Left ventricle myocardium superior (tissue), 1 donor: ENCODE results near the gene CBLC. TPM values are rescaled to one million over a fixed set of nuclear protein-coding genes. Genes with fewer than 3 reads are reported as not detected.
A peak's percentile ranks its signal among the peaks of the same experiment; 100 is the strongest.

Experiments
- ATAC-seq: fragments of 200-7000 bp; cut with Tn5 transposase; one replicate; pipeline ENCODE4 v1.9.1; 2020; ENCODE audit warnings: mild to moderate bottlenecking, moderate library complexity
- DNase-seq: peaks from one replicate; pipeline ENCODE4 v3.0.0-alpha.2; 2020
- intact Hi-C: fragments of 100-400 bp; cut with micrococcal nuclease; formaldehyde crosslinking; loops from one replicate; pipeline ENCODE4 v1.11.0; 2022
- total RNA-seq: library from RNA; stranded (reverse); fragmentation: NEBNext Ultra II Directional; extraction: Animal tissue kit (Norgen Biotek cat#: 25700); gene quantifications from one replicate; pipeline ENCODE4 v1.2.1, GENCODE V29; 2021
- donor health status: DM: no; HTN: yes; CAD: no; lungs with severe emphysema.

CBLC gene
- total RNA-seq, 1 donor from 2014 or later = not detected

GRCh38 chr19:44789943-44790483 is 12.3 kb downstream of the CBLC start:
- intact Hi-C loops = no loop called here
- ATAC-seq (no peak), DNase-seq (no peak)

- intact Hi-C loops = no loop called here
- DNase-seq (no peak), ATAC-seq (no peak)
Measured at GRCh38 chr19:44792281-44792680, 14.6 kb downstream of the CBLC start.

GRCh38 chr19:44794610-44795009 is 16.9 kb downstream of the CBLC start:
- DNase-seq (no peak), ATAC-seq (no peak)
- intact Hi-C loops = loop anchor here (5.0 kb wide), 1 partner anchor 48 kb away; no protein-coding TSS in a partner anchor

DNA sequence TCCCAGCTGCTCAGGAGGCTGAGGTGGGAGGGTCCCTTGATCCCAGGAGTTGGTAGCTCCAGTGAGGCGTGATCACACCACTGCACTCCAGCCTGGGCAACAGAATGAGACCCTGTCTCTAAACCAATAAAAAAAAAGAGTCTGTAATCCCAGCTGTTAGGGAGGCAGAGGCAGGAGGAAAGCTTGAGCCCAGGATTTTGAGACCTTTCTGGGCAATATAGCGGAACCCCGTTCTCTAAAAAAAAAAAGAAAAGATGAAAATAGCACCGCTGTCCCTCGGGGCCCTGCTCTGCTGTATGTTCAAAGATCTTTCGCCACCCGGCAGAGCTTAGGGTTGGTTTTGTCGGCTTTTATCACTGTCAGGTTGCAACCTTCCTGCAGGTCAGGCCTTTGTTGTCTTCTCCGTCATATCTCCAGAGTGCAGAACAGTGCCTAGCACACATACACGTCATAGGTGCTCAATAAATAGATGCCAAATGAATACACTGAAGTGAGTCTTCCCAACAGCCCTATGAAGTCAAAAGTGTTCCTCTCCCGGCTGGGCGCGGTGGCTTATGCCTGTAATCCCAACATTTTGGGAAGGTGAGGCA is 17.8 kb downstream of the CBLC start:
- intact Hi-C loops = loop anchor here (5.0 kb wide), 1 partner anchor 47 kb away; no protein-coding TSS in a partner anchor
- DNase-seq = no peak
- no peak for ATAC-seq

DNA sequence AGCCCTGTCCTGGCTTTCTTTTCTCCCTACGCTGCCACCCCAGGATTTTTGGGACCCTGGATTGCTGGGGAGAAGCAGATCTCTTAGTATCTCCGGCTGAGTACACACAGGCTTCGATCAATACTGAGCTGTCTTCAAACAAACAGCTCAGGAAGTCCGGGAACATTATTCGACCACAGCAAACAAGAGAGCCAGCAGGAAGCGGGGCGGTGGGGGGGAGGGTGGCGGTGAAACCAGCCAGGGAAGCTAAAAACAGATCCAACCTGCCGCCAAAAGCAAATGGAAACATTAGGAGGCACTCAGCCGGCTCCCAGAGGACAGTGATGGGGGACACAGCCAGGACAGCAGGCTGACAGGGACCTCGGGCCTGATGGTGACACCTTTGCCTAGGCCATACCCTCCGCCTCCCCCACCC is 19.0 kb downstream of the CBLC start:
- DNase-seq = peak; percentile 66
- ATAC-seq = peak; percentile 91
- intact Hi-C loops = loop anchor here (5.0 kb wide), 1 partner anchor 46 kb away; no protein-coding TSS in a partner anchor

DNA sequence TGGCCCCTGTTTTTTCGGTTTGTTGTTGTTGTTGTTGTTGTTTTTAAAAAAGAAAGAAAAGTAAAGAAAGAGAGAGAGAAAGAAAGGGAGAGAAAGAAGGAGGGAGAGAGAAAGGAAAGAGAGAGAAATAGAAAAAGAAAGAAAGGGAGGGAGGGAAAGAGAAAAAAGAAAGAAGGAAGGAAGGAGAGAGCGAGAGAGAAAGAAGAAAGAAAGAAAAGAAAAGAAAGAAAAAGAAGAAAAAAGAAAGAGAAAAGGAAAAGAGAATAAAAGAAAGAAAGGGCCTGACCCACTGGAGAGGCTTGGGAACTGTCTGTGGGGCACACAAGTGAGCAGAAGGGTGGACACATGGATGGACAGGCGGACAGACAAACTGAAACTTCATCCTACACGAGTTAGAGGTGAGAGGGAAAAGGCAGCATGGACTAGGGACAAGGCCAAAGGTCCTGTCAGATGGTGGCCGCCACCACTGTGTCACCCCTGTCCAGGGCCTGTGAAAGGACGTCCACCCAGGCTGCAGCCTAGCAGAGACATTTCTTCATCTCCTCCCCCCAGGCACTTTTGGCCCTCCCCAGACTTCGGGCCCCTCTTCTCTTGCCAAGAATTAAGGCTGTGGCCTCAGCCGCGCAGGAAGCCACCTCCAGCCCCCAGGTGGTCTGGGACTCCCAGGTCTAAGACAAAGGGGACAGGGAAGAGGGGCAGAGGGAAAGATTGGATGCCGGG is 22.1 kb downstream of the CBLC start:
- no peak for ATAC-seq

DNA sequence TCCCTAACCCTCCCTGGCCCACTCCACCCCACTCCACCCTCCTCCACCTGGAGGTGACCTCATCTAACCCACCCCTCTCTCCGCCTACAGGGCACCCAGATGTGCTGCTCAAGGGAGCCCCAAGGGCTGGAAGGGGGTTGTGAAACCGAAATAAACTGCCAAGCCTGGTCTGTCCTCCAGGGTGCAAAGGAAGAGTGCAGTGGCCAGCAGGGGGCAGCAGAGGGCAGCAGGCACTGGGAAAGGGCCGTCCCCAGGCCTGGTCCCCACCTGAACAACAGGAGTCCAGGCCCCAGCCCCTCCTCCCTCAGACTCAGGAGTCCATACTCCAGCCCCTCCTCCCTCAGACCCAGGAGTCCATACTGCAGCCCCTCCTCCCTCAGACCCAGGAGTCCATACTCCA is 22.8 kb downstream of the CBLC start:
- DNase-seq (peak; percentile 93), ATAC-seq (peak; percentile 86)
- intact Hi-C loops = no loop called here

More for the DNA sequence above, 22.1 kb downstream of the CBLC start:
- no peak for DNase-seq
- intact Hi-C loops = loop anchor here (5.0 kb wide), 1 partner anchor 43 kb away; no protein-coding TSS in a partner anchor

GRCh38 chr19:44803442-44804428 is 26.0 kb downstream of the CBLC start:
- ATAC-seq (no peak), DNase-seq (no peak)
- intact Hi-C loops = no loop called here

- DNase-seq = no peak
- ATAC-seq = no peak
- intact Hi-C loops = no loop called here
Measured at GRCh38 chr19:44806291-44806690, 28.6 kb downstream of the CBLC start.

GRCh38 chr19:44807162-44807561 is 29.5 kb downstream of the CBLC start:
- no peak for DNase-seq
- ATAC-seq = no peak
- intact Hi-C loops = no loop called here

DNA sequence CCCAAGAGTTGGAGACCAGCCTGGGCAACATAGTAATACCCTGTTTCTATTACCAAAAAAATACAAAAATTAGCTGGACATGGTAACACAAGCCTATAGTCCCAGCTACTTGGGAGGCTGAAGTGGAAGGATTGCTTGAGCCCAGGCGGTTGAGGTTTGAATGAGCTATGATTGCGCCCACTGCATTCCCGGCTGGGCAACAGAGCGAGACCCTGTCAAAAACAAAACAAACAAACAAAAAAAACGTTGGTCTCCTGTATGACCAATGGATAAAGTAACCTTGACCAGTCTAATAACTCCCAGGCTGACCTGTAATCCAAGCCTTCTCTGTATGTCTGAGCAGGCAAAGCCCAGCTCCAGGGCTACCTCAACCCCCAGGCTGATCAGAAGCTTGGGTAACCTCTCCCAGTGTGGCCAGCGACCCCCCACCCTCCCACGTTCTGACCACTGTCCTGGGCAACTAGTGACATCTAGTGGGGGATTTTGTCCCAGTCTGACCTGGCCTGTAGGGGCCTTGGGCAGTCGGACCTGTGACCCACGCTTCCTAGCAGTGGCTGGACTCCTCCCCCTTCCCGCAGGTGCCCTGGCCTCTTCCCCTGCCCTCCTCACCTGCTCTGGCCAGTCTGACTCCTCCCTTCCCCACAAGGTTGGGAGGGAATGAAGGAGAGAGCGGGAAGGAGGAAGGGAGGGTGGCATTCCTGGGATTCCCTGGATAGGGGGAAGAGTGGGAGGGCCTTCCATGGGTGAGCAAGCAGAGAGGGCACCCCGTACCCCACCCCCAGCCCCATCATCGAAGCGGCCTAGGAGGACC is 30.2 kb downstream of the CBLC start:
- ATAC-seq = peak; percentile 67
- DNase-seq = peak; percentile 50
- intact Hi-C loops = no loop called here

DNA sequence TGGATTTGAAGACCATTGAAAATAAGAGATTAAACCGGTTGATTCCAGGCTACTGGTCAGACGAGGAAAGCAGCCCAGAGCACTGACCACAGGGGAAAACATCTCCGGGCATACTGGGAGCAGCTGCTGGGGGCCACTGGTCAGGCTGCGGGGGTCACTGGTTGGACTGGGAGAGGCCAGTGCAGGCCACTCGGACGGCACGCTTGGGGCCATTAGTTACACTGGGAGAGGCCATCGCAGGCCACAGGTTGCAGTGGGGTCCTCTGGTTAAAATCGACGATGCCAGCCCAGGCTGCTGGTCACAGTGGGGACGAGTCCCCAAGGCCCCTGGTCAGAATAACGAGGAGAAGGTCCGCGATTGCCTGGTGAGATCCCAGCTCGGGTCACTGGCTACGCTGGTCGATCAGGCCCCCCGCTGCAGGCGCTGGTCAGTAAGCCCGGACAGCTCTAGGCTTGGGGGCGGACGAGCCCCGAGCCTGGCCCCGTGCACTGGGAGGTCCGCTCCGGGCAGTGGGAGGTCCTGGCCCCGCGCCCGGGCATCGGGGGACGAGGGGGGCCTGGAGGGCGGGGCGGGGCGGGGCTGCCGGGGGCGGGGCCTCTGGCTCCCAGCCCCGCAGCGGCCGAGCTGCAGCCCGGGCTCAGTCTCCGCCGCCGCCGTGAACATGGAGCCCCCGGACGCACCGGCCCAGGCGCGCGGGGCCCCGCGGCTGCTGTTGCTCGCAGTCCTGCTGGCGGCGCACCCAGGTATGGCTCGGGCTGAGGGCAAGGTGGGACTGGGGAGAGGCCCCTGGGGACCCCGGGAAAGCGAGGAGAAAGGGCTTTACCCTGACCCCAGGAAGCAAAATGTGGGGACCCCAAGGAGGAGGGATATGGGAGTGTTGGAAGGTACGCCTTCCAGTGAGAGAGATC is 31.0 kb downstream of the CBLC start, which contains the start of gene BCAM:
TSS of gene BCAM (plus strand) at position 641 of the 909 bp plus-strand sequence. CDS start at position 663, 22 bp downstream.
- DNase-seq = peak; percentile 93
- peak; percentile 92 for ATAC-seq
- intact Hi-C loops = no loop called here

GRCh38 chr19:44809577-44810233 is 32.0 kb downstream of the CBLC start:
- intact Hi-C loops = no loop called here
- ATAC-seq = peak; percentile 20
- no peak for DNase-seq

DNA sequence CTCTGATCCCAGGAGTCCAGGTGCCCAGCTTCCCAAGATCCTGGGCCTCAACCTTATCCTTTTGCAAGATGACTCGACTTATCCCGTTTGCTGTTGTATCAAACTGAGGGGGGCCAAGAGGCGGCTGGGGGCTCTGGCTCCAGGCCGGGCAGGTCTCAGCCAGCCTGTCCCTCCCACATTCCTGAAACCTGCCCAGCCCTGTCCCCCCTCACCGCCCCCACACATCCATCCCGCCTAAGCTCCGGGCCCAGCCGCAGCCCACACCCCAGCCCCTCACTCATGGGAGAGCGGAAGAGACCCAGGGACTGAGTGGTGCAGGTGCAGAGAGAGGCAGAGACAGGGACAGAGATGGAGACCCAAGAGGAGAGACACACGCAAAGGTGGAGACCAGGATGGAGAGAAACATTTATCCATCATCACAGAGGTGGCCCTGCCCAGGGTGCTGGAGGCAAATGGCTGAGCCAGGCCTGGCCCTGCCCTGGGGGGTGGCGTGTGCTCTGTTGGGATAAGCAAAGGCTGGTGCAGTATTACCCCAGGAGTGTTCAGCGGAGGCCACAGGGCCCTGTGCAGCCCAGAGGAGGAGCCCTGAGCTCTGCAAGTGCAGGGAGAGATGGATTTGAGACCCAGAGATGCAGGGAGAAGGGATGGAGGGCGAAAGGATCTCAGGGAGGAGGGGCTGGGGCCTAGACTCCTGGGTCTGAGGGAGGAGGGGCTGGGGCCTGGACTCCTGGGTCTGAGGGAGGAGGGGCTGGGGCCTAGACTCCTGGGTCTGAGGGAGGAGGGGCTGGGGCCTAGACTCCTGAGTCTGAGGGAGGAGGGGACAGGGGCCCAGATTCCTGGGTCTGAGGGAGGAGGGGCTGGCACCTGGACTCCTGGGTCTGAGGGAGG is 32.8 kb downstream of the CBLC start:
- intact Hi-C loops = no loop called here
- ATAC-seq (no peak), DNase-seq (no peak)

GRCh38 chr19:44811122-44811419 is 33.4 kb downstream of the CBLC start:
- intact Hi-C loops = no loop called here
- DNase-seq (no peak), ATAC-seq (no peak)

GRCh38 chr19:44812142-44812718 is 34.5 kb downstream of the CBLC start:
- intact Hi-C loops = no loop called here
- ATAC-seq = no peak
- DNase-seq = no peak
